B cell (primary cell): ENCODE data around the gene TCF21. TPM values are rescaled to one million over a fixed set of nuclear protein-coding genes. Genes with fewer than 3 reads are reported as not detected.
"Not testable (repeated sequence)": the region's sequence is repeated elsewhere in the genome, so short reads cannot be mapped to it uniquely, and the experiment has no call there.

ENCODE experiments used
- ATAC-seq: fragments of 200-7000 bp; cut with Tn5 transposase; one replicate; pipeline ENCODE4 v1.10.0; 2021; ENCODE audit warnings: low read depth, mild to moderate bottlenecking, moderate number of reproducible peaks, moderate library complexity
- CTCF ChIA-PET: fragments of 350-600 bp; sonication (Branson Sonifier 250); formaldehyde crosslinking; loops from one replicate; lab custom pipeline; 2021; ENCODE audit warnings: antibody characterized with exemption, inconsistent platforms; lab: Charles Lee
- POLR2A ChIA-PET: fragments of 350-600 bp; sonication (Branson Sonifier 250); formaldehyde crosslinking; loops from one replicate; lab custom pipeline; 2021; ENCODE audit warnings: antibody characterized with exemption; lab: Charles Lee
- DNase-seq: peaks from one replicate; pipeline ENCODE4 v3.0.0; 2013
- H2AFZ ChIP-seq: 2 replicates; pipeline ENCODE4 v1.6.1; 2012; ENCODE audit warnings: mild to moderate bottlenecking, low read depth, low read length; ENCODE audit not compliant: insufficient read depth, poor library complexity, severe bottlenecking
- H3K27ac ChIP-seq, 2 donors: 1 replicate in 1 of 2; 2 replicates in 1 of 2; pipeline ENCODE4 v1.5.1; 2012 to 2013; ENCODE audit warnings: low read length in 2 of 2, mild to moderate bottlenecking in 2 of 2, moderate library complexity in 1 of 2
- H3K27me3 ChIP-seq, 4 experiments: fragments of 200-600 bp in 1 of 4; sonication (generic) in 1 of 4; replicated peaks in 1 of 4; 1 replicate in 2 of 4; 2 replicates in 2 of 4; pipeline versions ENCODE4 v1.6.1 to v1.7.0; 2013 to 2016; ENCODE audit warnings: low read length in 3 of 4, mild to moderate bottlenecking in 2 of 4, mixed read lengths in 1 of 4, moderate library complexity in 1 of 4; ENCODE audit not compliant: insufficient read depth in 4 of 4, control insufficient read depth in 3 of 4; ENCODE audit errors: control extremely low read depth in 1 of 4
- H3K36me3 ChIP-seq, 2 experiments: replicated peaks in 1 of 2; 1 replicate in 1 of 2; 2 replicates in 1 of 2; pipeline versions ENCODE4 v1.6.1 to v1.7.1; 2013; ENCODE audit warnings: low read length in 1 of 2; ENCODE audit not compliant: insufficient read depth in 2 of 2, control insufficient read depth in 1 of 2; ENCODE audit errors: control extremely low read depth in 1 of 2, extremely low read depth in 1 of 2
- H3K4me1 ChIP-seq, 2 donors: fragments of 200-600 bp in 1 of 2; sonication (generic) in 1 of 2; 1 replicate in 1 of 2; 2 replicates in 1 of 2; pipeline versions ENCODE4 v1.5.1 to v1.6.1; 2013 to 2017; ENCODE audit warnings: low read length in 2 of 2; ENCODE audit not compliant: control insufficient read depth in 2 of 2, insufficient read depth in 2 of 2
- H3K4me2 ChIP-seq: replicated peaks from 2 replicates; pipeline ENCODE3; 2012; ENCODE audit warnings: mild to moderate bottlenecking, low read depth, low read length; ENCODE audit not compliant: poor library complexity, severe bottlenecking
- H3K4me3 ChIP-seq, 5 experiments: fragments of 200-600 bp in 1 of 5; sonication (generic) in 1 of 5; 1 replicate in 3 of 5; 2 replicates in 2 of 5; pipeline versions ENCODE4 v1.5.1 to v1.7.0; 2011 to 2016; ENCODE audit warnings: low read length in 4 of 5, mild to moderate bottlenecking in 4 of 5, low read depth in 2 of 5, control low read depth in 1 of 5, moderate library complexity in 1 of 5; ENCODE audit not compliant: insufficient read depth in 1 of 5; ENCODE audit errors: control extremely low read depth in 1 of 5, extremely low read depth in 1 of 5
- H3K79me2 ChIP-seq: fragments of 200-600 bp; sonication (generic); one replicate; pipeline ENCODE4 v1.6.0; 2016; ENCODE audit warnings: low read length; ENCODE audit not compliant: control insufficient read depth, insufficient read depth
- H3K9ac ChIP-seq: fragments of 200-600 bp; sonication (generic); 2 replicates; pipeline ENCODE4 v1.6.1; 2017; ENCODE audit warnings: mild to moderate bottlenecking, low read length, moderate library complexity
- H3K9me3 ChIP-seq, 3 donors: one replicate each; pipeline versions ENCODE4 v1.6.1 to v1.7.1; 2013; ENCODE audit warnings: low read length in 2 of 3; ENCODE audit not compliant: control insufficient read depth in 2 of 3, insufficient read depth in 1 of 3; ENCODE audit errors: control extremely low read depth in 1 of 3
- H4K20me1 ChIP-seq: 2 replicates; pipeline ENCODE4 v1.6.0; 2012; ENCODE audit warnings: mild to moderate bottlenecking, low read length; ENCODE audit not compliant: insufficient read depth, control insufficient read depth, poor library complexity, severe bottlenecking
- H3K27ac Mint-ChIP-seq: one replicate; pipeline ENCODE4 v1.8.0; 2021; ENCODE audit warnings: mixed read lengths
- H3K27me3 Mint-ChIP-seq: one replicate; pipeline ENCODE4 v1.8.0; 2021; ENCODE audit warnings: mixed read lengths
- H3K4me1 Mint-ChIP-seq: one replicate; pipeline ENCODE4 v1.8.0; 2021; ENCODE audit warnings: mixed read lengths
- H3K4me3 Mint-ChIP-seq: one replicate; pipeline ENCODE4 v1.8.0; 2021; ENCODE audit warnings: mixed read lengths
- H3K9me3 Mint-ChIP-seq: one replicate; pipeline ENCODE4 v1.8.0; 2022; ENCODE audit warnings: mixed read lengths; ENCODE audit not compliant: insufficient read depth
- EZH2 ChIP-seq: IDR thresholded peaks from 2 replicates; pipeline ENCODE4 v1.6.1; 2012; ENCODE audit warnings: borderline replicate concordance, low read depth, mild to moderate bottlenecking, moderate library complexity, low read length; ENCODE audit not compliant: insufficient read depth, poor library complexity, severe bottlenecking
- WGBS: methylation state at CpG from one replicate; pipeline ENCODE4 v1.1.5; 2013; ENCODE audit warnings: missing lambda C conversion rate; ENCODE audit not compliant: insufficient coverage; 5-methylcytosine and 5-hydroxymethylcytosine counted together
- intact Hi-C: fragments of 100-400 bp; cut with micrococcal nuclease; formaldehyde crosslinking; loops from one replicate; pipeline ENCODE4 v1.10.0; 2022
- polyA plus RNA-seq: library from polyadenylated mRNA; depleted of rRNA; stranded (reverse); fragments of >200 nt; gene quantifications from 2 replicates; pipeline ENCODE4 v1.2.3, GENCODE V29; 2012
- total RNA-seq, 2 donors: library from RNA; stranded (reverse); fragments of 120-200 nt in 1 of 2; gene quantifications; 1 replicate in 1 of 2; 2 replicates in 1 of 2; pipeline versions ENCODE4 v1.2.3 to v1.2.4, GENCODE V29; 2013 to 2022
- TF ChIP-seq, protein P1 (sequence below): fragments of 200-600 bp; IDR thresholded peaks from one replicate; pipeline ENCODE4 v1.8.0; 2022; ENCODE audit warnings: antibody characterized with exemption, mild to moderate bottlenecking

Gene TCF21
- total and polyA plus RNA-seq, 2 donors (not counting 1 experiment from before 2014, with no cell fraction given) = not detected

GRCh38 chr6:133921249-133921859 is 32.4 kb downstream of the TCF21 start:
- Histone ChIP-seq H3K9ac (no peak overlapping the region), H3K27ac (no peak overlapping the region), H3K4me1 (peaks cover 3 to 6% of the 10 kb centered on the region in 2 donors), H4K20me1 (no peaks in the 10 kb centered on the region), H3K27me3 (peaks cover 0 to 9% (median 1%) of the 10 kb centered on the region in 4 experiments), H3K9me3 (no peaks in the 10 kb centered on the region), H3K79me2 (no peaks in the 10 kb centered on the region), H3K36me3 (no peaks in the 10 kb centered on the region), H3K4me2 (no peak overlapping the region), H3K4me3 (no peak overlapping the region), H2AFZ (no peak overlapping the region)
- DNase-seq = peak; percentile 79
- intact Hi-C loops = no loop called here
- H3K4me1 Mint-ChIP-seq = peaks cover 4% of the 10 kb centered on the region
- H3K4me3 Mint-ChIP-seq = no peak overlapping the region
- CTCF ChIA-PET = interaction anchor here (0.6 to 9.6 kb wide), 18 partner anchors 8 to 300 kb away, joined by 3 to 466 read pairs (median 5); partner anchors contain the start of gene TBPL1
- WGBS = 80% methylated on average over 1 of the region's 6 CpGs
- TF ChIP-seq, protein P1, sequence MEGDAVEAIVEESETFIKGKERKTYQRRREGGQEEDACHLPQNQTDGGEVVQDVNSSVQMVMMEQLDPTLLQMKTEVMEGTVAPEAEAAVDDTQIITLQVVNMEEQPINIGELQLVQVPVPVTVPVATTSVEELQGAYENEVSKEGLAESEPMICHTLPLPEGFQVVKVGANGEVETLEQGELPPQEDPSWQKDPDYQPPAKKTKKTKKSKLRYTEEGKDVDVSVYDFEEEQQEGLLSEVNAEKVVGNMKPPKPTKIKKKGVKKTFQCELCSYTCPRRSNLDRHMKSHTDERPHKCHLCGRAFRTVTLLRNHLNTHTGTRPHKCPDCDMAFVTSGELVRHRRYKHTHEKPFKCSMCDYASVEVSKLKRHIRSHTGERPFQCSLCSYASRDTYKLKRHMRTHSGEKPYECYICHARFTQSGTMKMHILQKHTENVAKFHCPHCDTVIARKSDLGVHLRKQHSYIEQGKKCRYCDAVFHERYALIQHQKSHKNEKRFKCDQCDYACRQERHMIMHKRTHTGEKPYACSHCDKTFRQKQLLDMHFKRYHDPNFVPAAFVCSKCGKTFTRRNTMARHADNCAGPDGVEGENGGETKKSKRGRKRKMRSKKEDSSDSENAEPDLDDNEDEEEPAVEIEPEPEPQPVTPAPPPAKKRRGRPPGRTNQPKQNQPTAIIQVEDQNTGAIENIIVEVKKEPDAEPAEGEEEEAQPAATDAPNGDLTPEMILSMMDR = peak; percentile 86
- no peak for TF ChIP-seq EZH2
- POLR2A ChIA-PET = no interaction called here
- H3K27ac Mint-ChIP-seq = no peak overlapping the region
- peak; percentile 64 for ATAC-seq
- peaks cover 23% of the 10 kb centered on the region for H3K27me3 Mint-ChIP-seq
- no peaks in the 10 kb centered on the region for H3K9me3 Mint-ChIP-seq

- Histone ChIP-seq H3K4me1 (no peaks in the 10 kb centered on the region), H3K4me3 (no peak overlapping the region), H3K9ac (no peak overlapping the region), H3K27ac (no peak overlapping the region), H4K20me1 (no peaks in the 10 kb centered on the region), H3K9me3 (no peaks in the 10 kb centered on the region), H3K4me2 (no peak overlapping the region), H3K79me2 (no peaks in the 10 kb centered on the region), H3K36me3 (no peaks in the 10 kb centered on the region), H3K27me3 (peaks cover 0 to 18% (median 4%) of the 10 kb centered on the region in 4 experiments), H2AFZ (no peak overlapping the region)
- TF ChIP-seq EZH2 = no peak
- TF ChIP-seq, protein P1 = peak; percentile 90
- H3K9me3 Mint-ChIP-seq = no peaks in the 10 kb centered on the region
- H3K27me3 Mint-ChIP-seq = peaks cover 33% of the 10 kb centered on the region
- 20% methylated on average over 2 of the region's 6 CpGs for WGBS
- DNase-seq (peak; percentile 77), ATAC-seq (peak; percentile 88)
- ChIA-PET CTCF (interaction anchor here (0.6 to 9.6 kb wide), 61 partner anchors 8 to 1395 kb away, joined by 3 to 466 read pairs (median 5); partner anchors contain the start of genes SLC2A12 and TBPL1), POLR2A (no interaction called here)
- no peak overlapping the region for H3K27ac Mint-ChIP-seq
- no peaks in the 10 kb centered on the region for H3K4me1 Mint-ChIP-seq
- no peak overlapping the region for H3K4me3 Mint-ChIP-seq
- intact Hi-C loops = loop anchor here (1.0 kb wide), 3 partner anchors 49 to 173 kb away; no protein-coding TSS in a partner anchor
Observed at GRCh38 chr6:133923938-133924593, 35.2 kb downstream of the TCF21 start.

DNA sequence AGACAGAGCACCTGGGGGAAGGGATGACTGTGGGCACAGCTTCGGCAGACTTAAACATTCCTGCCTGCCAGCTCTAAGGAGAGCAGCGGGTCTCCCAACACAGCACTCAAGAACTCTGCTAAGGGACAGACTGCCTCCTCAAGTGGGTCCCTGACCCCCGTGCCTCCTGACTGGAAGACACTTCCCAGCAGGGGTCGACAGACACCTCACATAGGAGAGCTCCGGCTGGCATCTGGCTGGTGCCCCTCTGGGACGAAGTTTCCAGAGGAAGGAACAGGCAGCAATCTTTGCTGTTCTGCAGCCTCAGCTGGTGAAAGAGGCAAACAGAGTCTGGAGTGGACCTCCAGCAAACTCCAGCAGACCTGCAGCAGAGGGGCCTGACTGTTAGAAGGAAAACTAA is 42.3 kb downstream of the TCF21 start:
- H3K4me2 ChIP-seq, H3K4me1 ChIP-seq, H3K9me3 Mint-ChIP-seq, H3K9ac ChIP-seq, H3K4me1 Mint-ChIP-seq, H4K20me1 ChIP-seq, H3K36me3 ChIP-seq, H3K4me3 Mint-ChIP-seq, POLR2A ChIA-PET, ATAC-seq, intact Hi-C loops, H3K4me3 ChIP-seq, H3K27ac Mint-ChIP-seq, H3K9me3 ChIP-seq, H3K27ac ChIP-seq, DNase-seq, H2AFZ ChIP-seq, H3K79me2 ChIP-seq: not testable (repeated sequence)
- 84% methylated on average over 6 of the region's 6 CpGs for WGBS
- peaks cover 51% of the 10 kb centered on the region for H3K27me3 Mint-ChIP-seq
- CTCF ChIA-PET = interaction anchor here (3.1 to 6.1 kb wide), 2 partner anchors 9 to 166 kb away, joined by 23 to 32 read pairs; no protein-coding TSS in a partner anchor
- peaks cover 0 to 12% (median 2%) of the 10 kb centered on the region in 4 experiments for H3K27me3 ChIP-seq
